Transverse colon (tissue), 4 donors: ENCODE measurements around the gene HDAC4. TPM values are rescaled to one million over a fixed set of nuclear protein-coding genes. Genes with fewer than 3 reads are reported as not detected.

Source experiments
- DNase-seq: peaks from one replicate; pipeline ENCODE4 v3.0.0-alpha.2; 2019
- H3K27ac ChIP-seq, 4 donors: fragments of 200-600 bp; sonication (generic); 2 replicates each; pipeline ENCODE4 v1.5.1; 2016 to 2018; ENCODE audit warnings: inconsistent platforms in 4 of 4
- H3K27me3 ChIP-seq: fragments of 200-600 bp; sonication (generic); 2 replicates; pipeline ENCODE4 v1.5.1; 2017; ENCODE audit warnings: inconsistent platforms
- H3K36me3 ChIP-seq, 4 donors: fragments of 200-600 bp; sonication (generic); 2 replicates each; pipeline ENCODE4 v1.5.1; 2017 to 2019; ENCODE audit warnings: inconsistent platforms in 4 of 4
- H3K4me1 ChIP-seq, 4 donors: fragments of 200-600 bp; sonication (generic); 2 replicates each; pipeline ENCODE4 v1.5.1; 2017 to 2020; ENCODE audit warnings: inconsistent platforms in 4 of 4
- H3K4me3 ChIP-seq, 4 donors: fragments of 200-600 bp; sonication (generic); 1 replicate in 1 of 4; 2 replicates in 3 of 4; pipeline versions ENCODE4 v1.5.1 to v1.6.1; 2017 to 2019; ENCODE audit warnings: inconsistent platforms in 4 of 4
- H3K9me3 ChIP-seq, 2 donors: fragments of 200-600 bp; sonication (generic); 2 replicates each; pipeline ENCODE4 v1.5.1; 2017 to 2019; ENCODE audit warnings: inconsistent platforms in 2 of 2
- EP300 ChIP-seq: sonication (generic); formaldehyde crosslinking; IDR thresholded peaks from one replicate; pipeline ENCODE4 v1.6.1; 2017; ENCODE audit warnings: antibody characterized with exemption, low read depth
- POLR2A ChIP-seq: fragments of 450-650 bp; IDR thresholded peaks from one replicate; pipeline ENCODE4 v1.6.1; 2016; ENCODE audit warnings: antibody characterized with exemption, mild to moderate bottlenecking, moderate library complexity
- POLR2AphosphoS5 ChIP-seq, 3 donors: sonication (generic); formaldehyde crosslinking; IDR thresholded peaks; one replicate each; pipeline ENCODE4 v1.6.1; 2016; ENCODE audit warnings: antibody characterized with exemption in 3 of 3
- WGBS, 2 donors: methylation state at CpG; one replicate each; pipeline ENCODE4 v1.1.5; 2018; ENCODE audit warnings: low coverage in 1 of 2; 5-methylcytosine and 5-hydroxymethylcytosine counted together
- in situ Hi-C, 4 donors: fragments of 200-750 bp; cut with MboI; loops; one replicate each; pipeline versions ENCODE4 v1.15.0 to v1.15.1; 2017; ENCODE audit warnings: low sequenced_read_pairs in 3 of 4, low pct_ligation_motif_present in 1 of 4, low pct_unique_long_range_greater_than_20kb in 1 of 4
- intact Hi-C: fragments of 100-400 bp; cut with DNase I; formaldehyde crosslinking; loops from one replicate; pipeline ENCODE4 v1.15.1; 2023; ENCODE audit warnings: low total_unique reads
- total RNA-seq, 4 donors: library from RNA; depleted of rRNA; stranded (reverse); fragments of >200 nt; gene quantifications; one replicate each; pipeline ENCODE4 v1.1.0, GENCODE V29; 2016
- TF ChIP-seq, protein P1 (sequence below), 5 experiments: fragments of 200-600 bp in 3 of 5; fragments of 450-650 bp in 2 of 5; sonication (generic) in 3 of 5; IDR thresholded peaks; 1 replicate in 2 of 5; 2 replicates in 3 of 5; pipeline ENCODE4 v1.5.1; 2016 to 2017; ENCODE audit warnings: antibody characterized with exemption in 5 of 5, inconsistent platforms in 3 of 5, mild to moderate bottlenecking in 2 of 5, moderate library complexity in 1 of 5

Gene HDAC4
- total RNA-seq, 4 donors from 2014 or later, result 33.9 to 192 (median 112) TPM

DNA sequence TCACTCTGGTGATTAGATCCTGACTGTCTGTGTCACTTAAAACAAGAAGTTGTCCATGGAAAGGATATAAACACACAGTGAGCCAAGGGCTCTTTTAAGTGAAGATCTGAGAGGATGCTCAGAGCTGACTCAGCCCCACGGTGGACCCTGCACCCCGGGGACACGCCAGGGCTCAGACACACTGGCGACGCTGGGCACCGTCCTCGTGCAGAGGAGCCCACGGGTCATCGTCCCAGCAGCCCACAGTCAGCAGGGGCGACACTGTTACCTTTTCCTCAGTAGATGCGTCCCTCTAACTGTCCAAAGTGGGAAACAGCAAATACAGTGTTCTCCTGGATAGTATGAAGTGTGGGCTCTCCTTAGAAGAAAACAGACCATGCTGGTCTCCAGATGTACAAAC is 225.6 kb downstream of the HDAC4 start:
- Histone ChIP-seq H3K27me3 (no peaks in the 10 kb centered on the region), H3K9me3 (peaks cover 18 to 24% of the 10 kb centered on the region in 2 donors), H3K27ac (peak overlapping the region in 2 of 4 donors; percentile 4 to 47), H3K4me1 (no peaks in the 10 kb centered on the region), H3K36me3 (peaks cover 0 to 47% (median 10%) of the 10 kb centered on the region in 4 donors), H3K4me3 (no peak overlapping the region)
- intact Hi-C loops (no loop called here), in situ Hi-C loops (no loop called here)
- DNase-seq, result no peak
- TF ChIP-seq EP300, result no peak
- TF ChIP-seq POLR2A, result no peak
- TF ChIP-seq, protein P1, sequence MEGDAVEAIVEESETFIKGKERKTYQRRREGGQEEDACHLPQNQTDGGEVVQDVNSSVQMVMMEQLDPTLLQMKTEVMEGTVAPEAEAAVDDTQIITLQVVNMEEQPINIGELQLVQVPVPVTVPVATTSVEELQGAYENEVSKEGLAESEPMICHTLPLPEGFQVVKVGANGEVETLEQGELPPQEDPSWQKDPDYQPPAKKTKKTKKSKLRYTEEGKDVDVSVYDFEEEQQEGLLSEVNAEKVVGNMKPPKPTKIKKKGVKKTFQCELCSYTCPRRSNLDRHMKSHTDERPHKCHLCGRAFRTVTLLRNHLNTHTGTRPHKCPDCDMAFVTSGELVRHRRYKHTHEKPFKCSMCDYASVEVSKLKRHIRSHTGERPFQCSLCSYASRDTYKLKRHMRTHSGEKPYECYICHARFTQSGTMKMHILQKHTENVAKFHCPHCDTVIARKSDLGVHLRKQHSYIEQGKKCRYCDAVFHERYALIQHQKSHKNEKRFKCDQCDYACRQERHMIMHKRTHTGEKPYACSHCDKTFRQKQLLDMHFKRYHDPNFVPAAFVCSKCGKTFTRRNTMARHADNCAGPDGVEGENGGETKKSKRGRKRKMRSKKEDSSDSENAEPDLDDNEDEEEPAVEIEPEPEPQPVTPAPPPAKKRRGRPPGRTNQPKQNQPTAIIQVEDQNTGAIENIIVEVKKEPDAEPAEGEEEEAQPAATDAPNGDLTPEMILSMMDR (IDR thresholded peaks at IDR 0.05), result no peak
- TF ChIP-seq POLR2AphosphoS5 (IDR thresholded peaks at IDR 0.05), result no peak
- 92% methylated on average over 11 of the region's 11 CpGs; no CpG with 5 or more reads in 1 of the 2 donors for whole genome bisulfite sequencing, 2 donors

DNA sequence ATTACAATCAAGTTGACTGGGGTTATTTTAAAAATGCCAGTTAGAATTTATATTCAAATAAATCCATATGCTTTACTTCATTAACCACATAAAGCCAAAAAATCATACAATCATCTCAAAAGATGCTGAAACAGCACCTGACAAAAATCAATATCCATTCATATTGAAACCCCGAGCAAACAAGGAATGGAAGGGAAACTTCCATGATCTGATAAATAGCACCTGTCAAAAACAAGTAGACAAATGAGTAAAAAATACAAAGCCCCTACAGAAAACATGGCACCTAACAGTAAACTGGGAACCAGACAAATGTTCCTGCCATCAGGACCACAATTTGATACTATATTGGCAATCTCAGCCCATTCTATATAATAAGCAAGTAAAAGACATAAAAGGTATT is 227.5 kb downstream of the HDAC4 start:
- Histone ChIP-seq H3K4me1 (no peaks in the 10 kb centered on the region), H3K27me3 (no peaks in the 10 kb centered on the region), H3K36me3 (peaks cover 0 to 43% (median 10%) of the 10 kb centered on the region in 4 donors), H3K4me3 (no peak overlapping the region), H3K9me3 (peaks cover 18 to 24% of the 10 kb centered on the region in 2 donors), H3K27ac (no peak overlapping the region)
- TF ChIP-seq POLR2AphosphoS5 (IDR thresholded peaks at IDR 0.05) (no peak), EP300 (no peak), POLR2A (no peak)
- TF ChIP-seq, protein P1 (IDR thresholded peaks at IDR 0.05), result no peak
- 67 to 79% methylated on average over 1 of the region's 1 CpG for WGBS, 2 donors
- in situ Hi-C loops, result no loop called here
- intact Hi-C loops, result no loop called here
- no peak for DNase-seq

- Histone ChIP-seq H3K4me3 (no peak overlapping the region), H3K36me3 (peaks cover 0 to 37% (median 7%) of the 10 kb centered on the region in 4 donors), H3K4me1 (peaks cover 4 to 16% (median 12%) of the 10 kb centered on the region in 4 donors), H3K27ac (no peak overlapping the region), H3K9me3 (peaks cover 18 to 24% of the 10 kb centered on the region in 2 donors), H3K27me3 (no peaks in the 10 kb centered on the region)
- DNase-seq, result no peak
- in situ Hi-C loops, result no loop called here
- TF ChIP-seq, protein P1 (IDR thresholded peaks at IDR 0.05), result no peak
- TF ChIP-seq EP300 (no peak), POLR2A (no peak), POLR2AphosphoS5 (IDR thresholded peaks at IDR 0.05) (no peak)
- intact Hi-C loops, result no loop called here
Measured at GRCh38 chr2:239171643-239172042, 229.2 kb downstream of the HDAC4 start.

GRCh38 chr2:239169311-239170048 is 231.3 kb downstream of the HDAC4 start:
- intact Hi-C loops, result no loop called here
- Histone ChIP-seq H3K27me3 (no peaks in the 10 kb centered on the region), H3K36me3 (peaks cover 0 to 24% (median 1%) of the 10 kb centered on the region in 4 donors)

More at GRCh38 chr2:239169311-239170048, 231.3 kb downstream of the HDAC4 start:
- no peak for TF ChIP-seq POLR2AphosphoS5 (IDR thresholded peaks at IDR 0.05)
- TF ChIP-seq EP300, result no peak
- no peak for TF ChIP-seq POLR2A
- TF ChIP-seq, protein P1 (IDR thresholded peaks at IDR 0.05), result no peak
- Histone ChIP-seq H3K4me1 (peaks cover 4 to 19% (median 15%) of the 10 kb centered on the region in 4 donors), H3K27ac (no peak overlapping the region), H3K9me3 (peaks cover 18 to 22% of the 10 kb centered on the region in 2 donors), H3K4me3 (no peak overlapping the region)
- 98% methylated on average over 27 of the region's 27 CpGs; no CpG with 5 or more reads in 1 of the 2 donors for WGBS, 2 donors
- no peak for DNase-seq
- in situ Hi-C loops, result no loop called here
